Stimulated activated CD4-positive, alpha-beta T cell treated with anti-CD3 and anti-CD28 coated beads, Interleukin-2, amount 100 ng/mL, for 4 hours (primary cell): Measurements from ENCODE around the gene TNK2.
"Not testable (repeated sequence)": the region's sequence is repeated elsewhere in the genome, so short reads cannot be mapped to it uniquely, and the experiment has no call there.

Source experiments
- DNase-seq: peaks from one replicate; pipeline ENCODE4 v3.0.0-alpha.2; 2020; ENCODE audit warnings: low read depth

TNK2 gene

GRCh38 chr3:195885036-195885891, 23.1 kb downstream of the TNK2 start:
- no peak for DNase-seq

- DNase-seq, result no peak
Observed at GRCh38 chr3:195884691-195885035, 23.7 kb downstream of the TNK2 start.

DNA sequence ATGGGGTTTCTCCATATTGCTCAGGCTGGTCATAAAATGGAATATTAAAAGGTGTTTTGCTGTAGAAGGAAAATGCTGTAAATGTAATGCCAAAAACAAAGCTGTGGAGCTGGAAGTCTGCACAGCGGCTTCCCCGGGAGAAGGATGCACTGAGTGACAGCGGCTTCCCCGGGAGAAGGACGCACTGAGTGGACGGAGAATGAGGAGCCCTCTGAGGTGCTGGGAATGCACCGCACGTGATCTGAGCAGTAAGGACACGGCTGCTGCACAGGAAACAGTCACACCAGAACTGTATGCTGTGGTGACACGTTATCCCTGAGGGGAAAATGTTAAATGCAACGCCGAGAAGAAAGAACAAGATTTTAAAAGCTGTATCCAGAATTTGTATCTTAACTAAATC, 24.6 kb downstream of the TNK2 start:
- no peak for DNase-seq

DNA sequence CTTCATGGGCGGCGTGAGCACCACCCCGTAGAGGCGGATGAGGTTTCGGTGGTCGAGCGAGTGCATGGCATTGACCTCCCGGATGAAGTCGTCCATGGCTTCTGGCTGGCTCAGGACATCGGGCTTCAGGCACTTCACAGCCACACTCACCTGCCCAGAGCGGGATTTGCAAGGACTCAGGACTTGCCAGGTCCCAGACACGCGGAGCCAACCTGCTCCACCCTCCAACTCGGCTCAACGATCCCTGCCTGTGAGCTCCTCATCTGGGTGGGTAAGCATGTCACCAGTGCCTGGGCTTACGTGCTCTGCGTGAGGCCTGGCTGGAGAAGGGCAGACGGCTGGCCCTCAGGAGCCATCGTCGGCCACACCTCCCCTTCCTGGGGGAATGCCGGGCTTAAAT, 25.2 kb downstream of the TNK2 start:
- no peak for DNase-seq

DNA sequence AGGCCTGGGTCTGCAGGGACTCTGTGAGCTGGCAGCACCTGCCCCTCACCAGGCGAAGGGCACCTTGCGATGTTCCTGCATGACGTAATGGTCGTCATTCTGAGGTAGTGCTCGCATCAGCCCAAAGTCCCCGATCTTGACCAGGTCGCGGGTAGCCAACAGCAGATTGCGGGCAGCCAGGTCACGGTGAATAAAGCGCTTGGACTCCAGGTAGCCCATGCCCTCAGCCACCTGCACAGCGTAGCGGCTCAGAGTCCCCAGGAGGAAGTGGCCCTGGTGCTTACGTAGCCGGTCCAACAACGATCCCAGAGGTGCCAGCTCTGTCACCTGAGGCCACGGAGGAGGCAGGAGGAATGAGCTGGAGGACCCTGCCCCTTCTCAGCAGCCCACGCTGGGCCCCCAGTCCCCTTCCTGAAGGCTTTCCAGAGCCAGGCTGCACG, 26.3 kb downstream of the TNK2 start:
- no peak for DNase-seq

- no peak for DNase-seq
Observed at GRCh38 chr3:195881276-195881988, 26.9 kb downstream of the TNK2 start.

DNA sequence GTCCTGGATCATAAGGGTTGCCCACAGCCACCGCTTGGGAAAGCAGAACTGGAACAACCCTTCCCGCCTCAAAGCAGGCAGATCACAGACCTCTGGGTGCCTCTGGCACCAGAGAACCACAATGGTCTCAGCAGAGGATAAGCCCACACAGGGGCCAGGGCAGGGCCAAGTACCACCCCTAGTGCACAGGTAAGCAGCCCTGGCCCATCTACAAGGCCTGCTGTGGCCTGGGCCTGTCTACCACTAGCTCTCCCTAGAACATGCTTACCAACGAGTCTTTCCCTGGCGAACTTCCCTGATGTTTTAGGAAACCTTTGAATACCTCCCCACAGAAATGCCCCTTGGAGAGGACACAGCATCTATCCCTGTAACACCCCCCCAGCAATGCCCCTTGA, 28.3 kb downstream of the TNK2 start:
- DNase-seq, result no peak

GRCh38 chr3:195879416-195880036, 28.8 kb downstream of the TNK2 start:
- DNase-seq, result no peak

DNA sequence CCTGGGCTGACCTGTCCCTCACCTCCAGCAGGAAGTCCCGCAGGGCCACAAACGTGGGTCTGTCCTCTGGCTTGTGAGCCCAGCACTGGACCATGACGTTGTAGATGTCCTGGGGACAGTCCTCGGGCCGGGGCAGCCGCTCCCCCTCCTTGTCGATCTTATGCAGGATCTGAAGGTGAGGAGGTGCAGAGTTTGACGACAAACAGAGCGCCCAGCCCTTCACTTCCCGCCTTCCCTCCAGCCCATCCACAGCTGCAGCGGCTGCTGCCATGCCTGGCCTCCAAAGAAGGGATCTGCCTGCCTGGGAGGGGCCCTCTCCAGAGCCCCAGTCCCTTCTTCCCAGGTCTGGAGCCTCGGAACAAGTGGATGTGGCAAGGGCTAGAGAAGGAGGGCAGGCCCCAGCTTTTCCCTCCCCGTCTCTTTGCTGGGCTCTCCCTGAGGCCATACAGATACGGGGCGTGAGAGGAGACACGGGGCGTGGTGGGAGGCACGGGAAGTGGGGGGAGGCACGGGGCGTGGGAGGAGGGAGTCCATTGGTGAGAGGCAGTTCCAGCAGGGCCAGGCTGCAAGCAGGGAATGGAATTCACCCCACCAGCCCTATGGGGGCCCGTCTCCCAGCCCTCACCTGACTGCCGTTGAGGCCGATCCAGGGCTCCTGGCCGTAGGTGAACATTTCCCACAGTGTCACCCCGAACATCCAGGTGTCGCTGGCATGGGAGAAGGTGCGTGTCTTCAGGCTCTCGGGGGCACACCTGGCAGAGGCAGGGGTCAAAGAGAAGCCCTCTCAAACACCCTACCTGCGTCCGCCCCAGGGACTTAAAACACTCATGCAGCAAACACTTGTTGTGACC, 29.7 kb downstream of the TNK2 start:
- no peak for DNase-seq

- no peak for DNase-seq
Observed at GRCh38 chr3:195877767-195878423, 30.5 kb downstream of the TNK2 start.

GRCh38 chr3:195877136-195877715, 31.1 kb downstream of the TNK2 start:
- DNase-seq, result no peak

DNA sequence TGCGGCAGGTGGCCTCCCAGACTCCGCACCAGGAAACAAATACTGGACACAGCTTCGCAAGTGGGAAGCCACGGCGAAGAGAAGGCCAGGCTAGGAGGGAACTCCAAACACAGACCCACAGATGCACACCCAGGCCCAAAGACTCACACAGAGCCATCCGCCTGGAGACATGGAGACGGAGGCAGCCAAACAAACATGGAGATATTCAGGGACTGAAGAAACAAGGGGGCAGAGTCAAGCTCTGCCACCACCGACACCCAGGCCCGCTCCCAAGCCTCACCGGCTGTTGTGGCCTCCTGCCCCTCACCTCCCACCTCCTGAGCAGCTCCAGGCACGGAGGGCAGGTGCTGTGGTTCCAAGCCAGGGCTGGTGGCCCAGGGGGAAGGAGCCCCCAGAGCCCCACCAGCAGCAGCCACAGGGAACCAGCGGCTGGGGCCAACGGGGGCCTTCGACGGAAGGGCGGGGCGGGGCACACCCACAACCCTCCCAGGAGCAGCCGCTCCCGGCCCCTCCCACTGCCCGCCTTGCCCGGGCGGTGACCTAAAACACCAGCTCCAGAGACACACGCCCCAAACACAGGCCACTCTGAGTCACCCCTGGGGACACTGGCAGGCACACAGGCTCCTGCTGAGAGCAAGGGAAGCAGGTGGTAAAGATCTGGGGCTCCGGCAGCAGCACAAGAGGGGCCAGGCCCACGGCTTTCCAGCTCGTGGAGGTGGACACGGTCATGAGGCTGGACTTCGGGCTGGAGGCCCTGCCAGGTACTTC, 31.9 kb downstream of the TNK2 start:
- DNase-seq, result no peak

DNA sequence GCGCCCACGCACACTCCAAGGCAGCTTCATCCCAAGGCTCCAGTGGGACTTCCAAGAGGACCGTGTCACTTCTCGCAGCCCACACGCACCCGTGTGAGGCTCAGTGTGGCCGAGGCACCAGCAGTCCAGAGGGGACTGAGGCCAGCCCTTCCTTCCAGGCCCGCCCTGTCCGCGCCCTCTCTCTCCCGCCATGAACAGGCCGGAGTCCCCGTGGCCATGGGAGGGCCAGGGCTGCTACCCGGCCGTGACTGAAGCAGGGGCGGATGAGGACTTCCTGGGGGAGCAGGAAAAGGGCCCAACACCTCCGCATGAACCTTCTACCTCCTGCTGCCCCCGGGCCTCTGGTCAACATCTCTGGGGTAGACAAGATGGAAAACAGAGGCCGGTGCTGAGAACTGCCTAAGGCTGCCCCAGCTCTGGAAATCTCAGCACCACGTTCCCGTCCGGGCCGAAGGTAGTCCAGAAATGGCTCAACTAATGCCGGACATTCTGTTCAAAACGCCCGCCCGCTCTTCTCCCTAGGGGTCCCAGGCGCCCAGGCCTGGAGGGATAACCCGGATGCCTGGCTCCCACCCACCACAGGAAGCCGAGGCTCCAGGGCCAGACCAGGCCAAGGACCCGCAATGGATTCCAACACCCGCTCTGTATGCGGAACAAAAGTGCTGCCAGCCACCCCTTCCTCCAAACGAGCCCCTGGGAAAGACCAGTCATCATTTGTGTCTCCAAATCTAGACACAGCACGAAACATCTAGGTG, 32.7 kb downstream of the TNK2 start:
- no peak for DNase-seq

DNA sequence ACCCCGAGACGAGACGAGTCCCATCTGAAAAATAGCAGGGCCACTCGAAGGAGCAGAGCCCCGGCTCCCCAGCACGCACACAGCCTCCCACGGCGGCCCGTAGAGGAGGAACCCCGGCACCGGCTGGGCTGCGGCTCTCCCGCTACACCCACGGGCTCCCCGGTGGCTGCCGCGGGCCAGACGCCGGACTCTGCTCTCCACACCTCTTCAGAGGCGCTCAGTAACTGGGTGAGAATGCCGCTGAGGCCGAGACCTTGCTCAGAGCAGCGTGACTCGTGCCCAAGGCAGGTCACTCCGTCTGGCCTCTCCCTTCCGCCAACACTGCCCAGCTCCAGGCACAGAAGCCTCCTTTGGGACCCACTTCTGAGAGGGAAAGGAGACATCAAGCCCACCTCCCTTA, 34.4 kb downstream of the TNK2 start:
- DNase-seq, result no peak

DNA sequence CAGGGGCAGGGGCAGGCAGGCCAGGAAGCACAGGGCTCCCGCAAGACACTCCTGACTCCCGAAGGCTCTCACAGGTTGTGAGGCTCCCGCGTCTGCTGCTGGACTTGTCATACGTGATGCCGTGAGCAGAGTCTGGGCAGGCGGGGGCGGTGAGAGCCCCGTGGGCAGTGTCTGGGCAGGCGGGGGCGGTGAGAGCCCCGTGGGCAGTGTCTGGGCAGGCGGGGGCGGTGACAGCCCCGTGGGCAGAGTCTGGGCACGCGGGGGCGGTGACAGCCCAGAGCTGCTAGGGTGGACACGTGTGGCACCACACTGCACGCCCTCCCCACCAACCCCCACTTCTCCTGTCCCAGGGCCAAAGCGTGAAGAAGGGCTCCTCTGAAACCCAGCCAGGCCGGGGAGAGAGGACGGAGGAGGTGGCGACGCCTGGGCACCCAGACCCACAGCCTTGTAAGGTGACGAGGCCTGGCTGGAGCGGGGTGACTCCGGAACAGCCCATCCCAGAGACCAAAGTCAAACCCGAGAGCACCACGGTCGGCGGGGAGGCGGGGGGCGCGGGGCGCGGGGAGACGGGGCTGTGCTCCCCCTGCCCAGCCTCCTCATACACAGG, 35.0 kb downstream of the TNK2 start:
- DNase-seq, result no peak

- DNase-seq, result no peak
Observed at GRCh38 chr3:195872800-195873199, 35.6 kb downstream of the TNK2 start.

- no peak for DNase-seq
Observed at GRCh38 chr3:195872097-195872496, 36.3 kb downstream of the TNK2 start.

GRCh38 chr3:195871686-195872085, 36.7 kb downstream of the TNK2 start:
- DNase-seq, result not testable (repeated sequence)

DNA sequence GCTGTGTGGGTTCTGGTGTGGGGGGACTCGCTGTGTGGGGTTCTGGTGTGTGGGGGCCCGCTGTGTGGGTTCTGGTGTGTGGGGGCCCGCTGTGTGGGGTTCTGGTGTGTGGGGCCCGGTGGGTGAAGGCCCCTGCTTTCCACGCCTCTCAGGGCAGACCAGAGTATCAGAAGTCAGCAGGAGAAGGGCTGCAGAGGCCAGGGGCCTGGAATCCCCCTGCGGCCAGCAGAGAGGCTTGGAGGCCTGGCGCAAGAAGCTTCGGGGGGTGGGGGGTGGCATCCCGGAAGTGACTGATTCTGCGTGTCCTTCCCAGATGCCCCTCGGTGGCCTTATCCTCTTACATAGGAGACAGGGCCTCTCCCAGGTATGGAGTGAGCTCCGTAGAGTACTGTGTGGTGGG, 37.4 kb downstream of the TNK2 start:
- no peak for DNase-seq
